CD8-positive, alpha-beta memory T cell (primary cell): ENCODE results near the gene SPAG8. TPM values are rescaled to one million over a fixed set of nuclear protein-coding genes. Genes with fewer than 3 reads are reported as not detected.

ENCODE experiments used
- CTCF ChIA-PET: fragments of 350-600 bp; sonication (Branson Sonifier 250); formaldehyde crosslinking; loops from one replicate; lab custom pipeline; 2021; ENCODE audit warnings: antibody characterized with exemption; lab: Charles Lee
- POLR2A ChIA-PET: fragments of 350-600 bp; sonication (Branson Sonifier 250); formaldehyde crosslinking; loops from one replicate; lab custom pipeline; 2021; ENCODE audit warnings: antibody characterized with exemption; lab: Charles Lee
- DNase-seq, 5 donors: peaks; one replicate each; pipeline versions ENCODE4 v3.0.0 to v3.0.0-alpha.2; 2020 to 2022; ENCODE audit warnings: mixed read lengths in 1 of 5
- H3K27ac ChIP-seq: one replicate; pipeline ENCODE4 v1.7.0; 2013; ENCODE audit warnings: low read depth, mild to moderate bottlenecking, low read length, moderate library complexity
- H3K27me3 ChIP-seq: 2 replicates; pipeline ENCODE4 v1.7.0; 2013; ENCODE audit warnings: low read length, mild to moderate bottlenecking; ENCODE audit not compliant: insufficient read depth, poor library complexity, severe bottlenecking
- H3K36me3 ChIP-seq: 2 replicates; pipeline ENCODE4 v1.7.0; 2013; ENCODE audit warnings: mild to moderate bottlenecking, low read length, moderate library complexity; ENCODE audit not compliant: insufficient read depth
- H3K4me1 ChIP-seq: 2 replicates; pipeline ENCODE4 v1.7.0; 2013; ENCODE audit warnings: mild to moderate bottlenecking, low read length, moderate library complexity; ENCODE audit not compliant: insufficient read depth
- H3K4me3 ChIP-seq: 2 replicates; pipeline ENCODE4 v1.7.0; 2013; ENCODE audit warnings: mild to moderate bottlenecking, low read length
- H3K9me3 ChIP-seq: 2 replicates; pipeline ENCODE4 v1.7.0; 2013; ENCODE audit warnings: mild to moderate bottlenecking, low read length
- H3K27ac Mint-ChIP-seq, 8 donors: one replicate each; pipeline ENCODE4 v1.8.0; 2020 to 2021; ENCODE audit warnings: mixed read lengths in 8 of 8, mild to moderate bottlenecking in 6 of 8, inconsistent platforms in 3 of 8, moderate library complexity in 3 of 8
- H3K27me3 Mint-ChIP-seq, 2 donors: one replicate each; pipeline ENCODE4 v1.8.0; 2020 to 2021; ENCODE audit warnings: mixed read lengths in 2 of 2, mild to moderate bottlenecking in 1 of 2, moderate library complexity in 1 of 2
- H3K36me3 Mint-ChIP-seq, 3 donors: one replicate each; pipeline ENCODE4 v1.8.0; 2020 to 2021; ENCODE audit warnings: mixed read lengths in 3 of 3, inconsistent platforms in 1 of 3, mild to moderate bottlenecking in 1 of 3
- H3K4me1 Mint-ChIP-seq, 3 donors: one replicate each; pipeline ENCODE4 v1.8.0; 2020 to 2021; ENCODE audit warnings: mixed read lengths in 3 of 3, inconsistent platforms in 1 of 3, mild to moderate bottlenecking in 1 of 3
- H3K4me3 Mint-ChIP-seq, 7 donors: one replicate each; pipeline ENCODE4 v1.8.0; 2020 to 2021; ENCODE audit warnings: mixed read lengths in 7 of 7, mild to moderate bottlenecking in 6 of 7, moderate library complexity in 4 of 7, inconsistent platforms in 2 of 7
- H3K9me3 Mint-ChIP-seq, 5 donors: one replicate each; pipeline ENCODE4 v1.8.0; 2020 to 2022; ENCODE audit warnings: mixed read lengths in 5 of 5, mild to moderate bottlenecking in 3 of 5, moderate library complexity in 2 of 5, inconsistent platforms in 1 of 5
- polyA plus RNA-seq: library from polyadenylated mRNA; unstranded; fragments of 300-500 nt; fragmentation: Illumina TruSeq; gene quantifications from one replicate; pipeline ENCODE4 v1.2.3, GENCODE V29; 2021
- total RNA-seq, 2 experiments: library from RNA; stranded (reverse); gene quantifications; one replicate each; pipeline ENCODE4 v1.2.3, GENCODE V29; 2021

Gene SPAG8
- total and polyA plus RNA-seq, 3 experiments from 2014 or later = 0.79 to 1.8 (median 0.98) TPM

DNA sequence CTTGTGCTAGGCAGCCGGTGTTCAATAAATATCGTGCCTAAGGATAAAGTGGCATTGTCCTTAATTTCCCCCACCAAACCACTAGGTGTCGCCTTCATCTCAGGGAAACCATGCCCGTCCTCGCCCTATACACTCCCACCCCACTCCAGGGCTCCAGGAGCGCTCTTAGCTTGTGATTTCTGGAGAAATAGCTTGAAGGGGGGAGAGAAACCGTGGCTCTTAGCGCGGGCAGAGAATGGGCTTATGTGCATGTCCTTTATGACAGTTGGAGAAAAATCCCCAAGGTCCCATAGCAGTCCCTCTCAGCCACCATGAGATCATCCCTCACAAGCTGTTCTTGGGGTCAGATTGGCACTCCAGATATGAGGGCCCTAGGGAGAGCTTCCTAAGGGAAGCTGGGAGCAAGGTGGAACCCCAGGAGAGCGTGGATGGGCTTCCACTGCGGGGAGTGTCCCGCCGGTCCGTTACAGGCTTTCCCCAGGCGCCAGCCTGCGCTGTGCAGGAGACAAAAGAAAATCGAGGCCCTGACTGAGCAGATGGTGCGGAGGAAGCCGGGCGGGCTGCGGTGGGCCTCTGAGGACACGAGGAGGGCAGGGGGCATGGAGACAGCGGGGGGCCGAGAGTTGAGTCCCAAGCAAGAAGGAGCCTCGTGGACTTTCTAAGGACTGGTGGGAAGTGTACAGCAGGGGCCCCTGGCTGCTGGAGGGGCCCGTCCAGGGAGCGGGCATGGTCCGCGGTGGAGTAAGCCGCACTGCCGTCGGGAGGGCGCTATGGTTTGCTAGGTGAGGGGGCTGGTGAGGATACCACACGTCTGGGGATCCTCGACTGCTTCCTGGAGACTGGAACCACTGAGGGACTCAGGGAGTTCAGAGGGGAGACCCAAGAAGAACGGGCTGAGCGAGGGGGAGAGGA, 21.4 kb downstream of the SPAG8 start:
- ChIA-PET POLR2A (interaction anchor here (0.7 kb wide), 1 partner anchor 113 kb away, joined by 5 read pairs; no protein-coding TSS in a partner anchor), CTCF (interaction anchor here (0.6 to 4.0 kb wide), 35 partner anchors 8 to 187 kb away, joined by 3 to 50 read pairs (median 4); partner anchors contain the start of genes CCDC107, FAM221B, GBA2 and HINT2)
- H3K4me1 Mint-ChIP-seq = peaks cover 7 to 9% (median 8%) of the 10 kb centered on the region in 3 donors
- H3K27me3 ChIP-seq = no peaks in the 10 kb centered on the region
- no peaks in the 10 kb centered on the region for H3K9me3 Mint-ChIP-seq
- H3K4me3 ChIP-seq = no peak overlapping the region
- no peaks in the 10 kb centered on the region for H3K4me1 ChIP-seq
- peak; percentile 31 to 70 (median 54) for DNase-seq
- peaks cover 16% of the 10 kb centered on the region for H3K36me3 ChIP-seq
- peaks cover 0 to 37% (median 7%) of the 10 kb centered on the region in 3 donors for H3K36me3 Mint-ChIP-seq
- H3K27ac ChIP-seq = no peak overlapping the region
- H3K27ac Mint-ChIP-seq = peak overlapping the region in 3 of 8 donors; percentile 29 to 63 (median 46)
- H3K4me3 Mint-ChIP-seq = no peak overlapping the region
- no peaks in the 10 kb centered on the region for H3K9me3 ChIP-seq
- H3K27me3 Mint-ChIP-seq = no peaks in the 10 kb centered on the region

DNA sequence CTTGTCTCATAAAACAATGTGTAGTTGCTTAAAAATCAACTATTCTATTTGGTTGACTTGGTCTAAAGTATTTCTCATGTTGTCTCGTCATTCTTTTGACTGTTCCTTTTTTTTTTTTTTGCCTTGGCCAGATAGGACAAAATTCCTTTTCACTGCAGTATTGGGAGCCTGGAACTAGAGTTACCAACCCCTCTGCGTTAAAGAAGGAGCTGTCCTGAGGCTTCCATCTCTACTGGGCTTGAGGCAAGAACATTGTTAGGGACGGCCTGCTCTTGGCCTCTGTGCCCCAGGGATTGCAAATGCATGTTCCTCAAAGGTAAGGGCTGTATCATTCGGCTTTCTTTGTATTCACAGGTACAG, 22.1 kb downstream of the SPAG8 start:
- Mint-ChIP-seq H3K9me3 (no peaks in the 10 kb centered on the region), H3K4me3 (no peak overlapping the region), H3K27ac (peak overlapping the region in 1 of 8 donors; percentile 46), H3K4me1 (peaks cover 7 to 9% (median 8%) of the 10 kb centered on the region in 3 donors), H3K27me3 (no peaks in the 10 kb centered on the region), H3K36me3 (peaks cover 0 to 38% (median 7%) of the 10 kb centered on the region in 3 donors)
- Histone ChIP-seq H3K27me3 (no peaks in the 10 kb centered on the region), H3K27ac (no peak overlapping the region), H3K4me3 (no peak overlapping the region), H3K4me1 (no peaks in the 10 kb centered on the region), H3K9me3 (no peaks in the 10 kb centered on the region), H3K36me3 (peaks cover 19% of the 10 kb centered on the region)
- ChIA-PET POLR2A (interaction anchor here (0.7 kb wide), 1 partner anchor 113 kb away, joined by 5 read pairs; no protein-coding TSS in a partner anchor), CTCF (interaction anchor here (0.6 to 4.0 kb wide), 33 partner anchors 9 to 186 kb away, joined by 3 to 50 read pairs (median 4); partner anchors contain the start of genes CCDC107, FAM221B, GBA2 and HINT2)
- no peak for DNase-seq

DNA sequence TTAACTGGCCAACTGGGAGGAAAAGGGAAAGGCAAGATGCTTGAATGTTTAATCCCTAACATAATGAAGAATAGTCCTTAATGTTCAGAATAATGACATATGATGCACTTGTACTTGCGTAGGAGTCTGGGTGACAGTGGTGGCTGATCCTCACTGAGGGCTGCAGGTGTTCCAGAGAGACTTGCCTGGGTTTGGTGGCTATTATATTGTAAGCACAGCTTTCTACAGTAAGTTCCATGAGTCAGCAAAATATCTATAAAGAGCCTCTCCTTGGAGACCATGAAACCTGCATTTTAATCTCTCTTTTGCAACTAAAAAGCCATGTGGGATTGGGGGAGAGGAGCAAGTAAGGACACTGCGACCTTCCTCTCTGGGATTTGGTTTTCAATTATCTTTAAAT, 22.5 kb downstream of the SPAG8 start:
- no peak overlapping the region for H3K4me3 ChIP-seq
- POLR2A ChIA-PET = no interaction called here
- H3K27me3 Mint-ChIP-seq = no peaks in the 10 kb centered on the region

DNA sequence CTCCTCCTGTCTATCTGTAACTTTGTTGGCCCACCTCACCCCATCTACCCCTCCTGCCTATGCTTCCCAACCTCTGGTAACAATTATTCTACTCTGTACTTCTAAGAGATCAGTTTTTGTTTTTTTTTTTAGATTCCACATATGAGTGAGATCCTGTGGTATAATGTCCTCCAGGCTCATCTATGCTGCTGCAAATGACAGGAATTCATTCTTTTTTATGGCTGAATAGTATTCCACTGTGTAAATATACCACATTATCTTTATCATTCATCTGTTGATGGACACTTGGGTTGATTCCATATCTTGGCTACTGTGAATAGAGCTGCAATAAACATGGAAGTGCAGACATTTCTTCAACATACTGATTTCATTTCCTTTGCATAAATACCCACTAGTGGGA, 28.6 kb downstream of the SPAG8 start:
- H3K36me3 ChIP-seq = peaks cover 12% of the 10 kb centered on the region
- CTCF ChIA-PET = no interaction called here
- H3K36me3 Mint-ChIP-seq = peaks cover 11 to 42% (median 17%) of the 10 kb centered on the region in 3 donors
- no peak for DNase-seq
- no peaks in the 10 kb centered on the region for H3K27me3 ChIP-seq
- H3K27ac ChIP-seq = no peak overlapping the region
- peaks cover 0 to 3% (median 1%) of the 10 kb centered on the region in 3 donors for H3K4me1 Mint-ChIP-seq
- H3K27me3 Mint-ChIP-seq = no peaks in the 10 kb centered on the region
- H3K9me3 ChIP-seq = no peaks in the 10 kb centered on the region
- peaks cover 0 to 2% (median 0%) of the 10 kb centered on the region in 5 donors for H3K9me3 Mint-ChIP-seq
- POLR2A ChIA-PET = no interaction called here
- no peak overlapping the region for H3K4me3 ChIP-seq
- no peak overlapping the region for H3K4me3 Mint-ChIP-seq
- peak overlapping the region in 1 of 8 donors; percentile 32 for H3K27ac Mint-ChIP-seq
- no peaks in the 10 kb centered on the region for H3K4me1 ChIP-seq

More for the DNA sequence above, 22.5 kb downstream of the SPAG8 start:
- CTCF ChIA-PET = interaction anchor here (0.6 to 4.0 kb wide), 27 partner anchors 8 to 178 kb away, joined by 3 to 50 read pairs (median 5); partner anchors contain the start of genes CCDC107, GBA2, HINT2 and RGP1
- no peaks in the 10 kb centered on the region for H3K4me1 ChIP-seq
- no peaks in the 10 kb centered on the region for H3K9me3 ChIP-seq
- H3K4me1 Mint-ChIP-seq = peaks cover 7 to 8% (median 7%) of the 10 kb centered on the region in 3 donors
- no peaks in the 10 kb centered on the region for H3K9me3 Mint-ChIP-seq
- peaks cover 19% of the 10 kb centered on the region for H3K36me3 ChIP-seq
- no peak overlapping the region for H3K4me3 Mint-ChIP-seq
- peaks cover 0 to 41% (median 7%) of the 10 kb centered on the region in 3 donors for H3K36me3 Mint-ChIP-seq
- no peak overlapping the region for H3K27ac ChIP-seq
- no peak for DNase-seq
- no peaks in the 10 kb centered on the region for H3K27me3 ChIP-seq
- H3K27ac Mint-ChIP-seq = peak overlapping the region in 1 of 8 donors; percentile 73

DNA sequence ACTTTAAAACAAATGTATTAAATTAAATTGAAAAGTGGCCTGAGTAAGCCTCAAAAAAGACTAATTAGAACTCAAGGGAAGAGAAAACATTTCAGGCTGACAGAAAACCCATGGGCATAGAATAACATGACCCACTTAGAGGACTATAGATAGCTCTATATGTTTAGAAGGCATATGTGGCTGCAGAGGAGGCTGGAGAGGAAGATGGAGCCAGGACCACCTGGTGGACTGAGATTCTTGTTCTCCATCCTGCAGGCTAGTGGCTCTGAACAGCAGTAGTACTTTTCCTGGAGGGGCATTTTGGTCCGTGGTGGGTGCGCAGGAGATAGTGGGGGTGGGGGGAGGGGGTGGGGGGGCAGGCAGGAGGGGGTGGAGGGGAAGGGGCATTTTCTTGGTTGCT, 31.0 kb downstream of the SPAG8 start:
- ChIA-PET CTCF (interaction anchor here (2.6 kb wide), 1 partner anchor 9 kb away, joined by 14 read pairs; no protein-coding TSS in a partner anchor), POLR2A (no interaction called here)
- H3K27me3 Mint-ChIP-seq = no peaks in the 10 kb centered on the region
- H3K36me3 Mint-ChIP-seq = peaks cover 11 to 35% (median 14%) of the 10 kb centered on the region in 3 donors
- H3K4me1 Mint-ChIP-seq = peaks cover 0 to 7% (median 2%) of the 10 kb centered on the region in 3 donors
- H3K4me3 Mint-ChIP-seq = no peak overlapping the region
- Histone ChIP-seq H3K36me3 (peaks cover 7% of the 10 kb centered on the region), H3K9me3 (no peaks in the 10 kb centered on the region), H3K4me1 (no peaks in the 10 kb centered on the region), H3K27me3 (no peaks in the 10 kb centered on the region), H3K27ac (no peak overlapping the region), H3K4me3 (no peak overlapping the region)
- H3K27ac Mint-ChIP-seq = peak overlapping the region in 2 of 8 donors; percentile 54 to 58
- no peak for DNase-seq
- H3K9me3 Mint-ChIP-seq = peaks cover 0 to 2% (median 0%) of the 10 kb centered on the region in 5 donors

DNA sequence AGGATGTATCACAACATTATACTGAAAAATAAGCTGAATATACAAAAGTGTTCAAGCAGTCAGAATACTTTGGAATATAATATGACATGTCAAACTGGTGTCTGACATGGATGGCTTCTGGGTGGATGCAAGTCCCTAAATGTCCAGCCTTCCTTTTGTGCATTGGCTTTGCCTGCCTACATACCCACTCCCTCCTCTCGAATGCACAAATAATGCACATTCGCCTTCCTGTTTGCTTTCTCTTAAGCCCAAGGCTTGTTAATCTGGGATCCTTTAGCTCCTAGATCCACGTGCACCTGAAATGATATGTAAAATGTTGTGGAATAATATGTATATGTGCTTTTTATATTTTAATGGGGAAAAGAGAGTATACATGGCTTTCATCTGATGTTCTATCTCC, 33.6 kb downstream of the SPAG8 start:
- Mint-ChIP-seq H3K4me1 (peaks cover 0 to 7% (median 2%) of the 10 kb centered on the region in 3 donors), H3K27ac (peak overlapping the region in 1 of 8 donors; percentile 14), H3K9me3 (peaks cover 0 to 2% (median 0%) of the 10 kb centered on the region in 5 donors), H3K36me3 (peaks cover 4 to 21% (median 11%) of the 10 kb centered on the region in 3 donors), H3K27me3 (no peaks in the 10 kb centered on the region), H3K4me3 (no peak overlapping the region)
- H3K4me3 ChIP-seq = no peak overlapping the region
- ChIA-PET CTCF (interaction anchor here (0.7 to 0.8 kb wide), 2 partner anchors 10 to 12 kb away, joined by 3 read pairs; no protein-coding TSS in a partner anchor), POLR2A (no interaction called here)
- no peaks in the 10 kb centered on the region for H3K27me3 ChIP-seq
- no peaks in the 10 kb centered on the region for H3K9me3 ChIP-seq
- no peaks in the 10 kb centered on the region for H3K36me3 ChIP-seq
- DNase-seq = no peak
- H3K4me1 ChIP-seq = no peaks in the 10 kb centered on the region
- no peak overlapping the region for H3K27ac ChIP-seq

DNA sequence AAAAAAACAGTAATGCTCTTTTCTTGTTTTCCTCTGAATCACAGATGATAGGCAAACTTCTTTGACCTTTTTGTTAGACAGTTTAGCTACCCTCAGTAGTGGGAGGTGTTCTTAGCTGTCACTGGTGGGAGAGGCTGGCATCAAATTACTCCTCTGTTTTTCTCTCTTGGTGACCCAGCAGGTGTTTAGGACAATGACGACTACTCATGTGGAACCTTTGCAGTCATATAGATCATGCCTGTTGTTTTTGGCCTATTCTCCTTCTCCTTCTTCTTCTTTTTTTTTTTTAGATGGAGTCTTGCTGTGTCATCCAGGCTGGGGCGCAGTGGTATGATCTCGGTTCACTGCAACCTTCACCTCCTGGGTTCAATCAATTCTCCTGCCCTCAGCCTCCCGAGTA, 36.0 kb downstream of the SPAG8 start:
- Mint-ChIP-seq H3K27me3 (no peaks in the 10 kb centered on the region), H3K36me3 (peaks cover 0 to 19% (median 7%) of the 10 kb centered on the region in 3 donors), H3K4me3 (no peak overlapping the region), H3K4me1 (peaks cover 0 to 7% (median 2%) of the 10 kb centered on the region in 3 donors), H3K27ac (peak overlapping the region in 3 of 8 donors; percentile 52 to 90 (median 61)), H3K9me3 (no peaks in the 10 kb centered on the region)
- no peaks in the 10 kb centered on the region for H3K27me3 ChIP-seq
- POLR2A ChIA-PET = interaction anchor here (0.6 to 0.7 kb wide), 2 partner anchors 25 to 1928 kb away, joined by 5 read pairs; no protein-coding TSS in a partner anchor
- CTCF ChIA-PET = interaction anchor here (1.1 to 1.4 kb wide), 2 partner anchors 15 to 24 kb away, joined by 3 to 5 read pairs; no protein-coding TSS in a partner anchor
- no peaks in the 10 kb centered on the region for H3K4me1 ChIP-seq
- H3K9me3 ChIP-seq = no peaks in the 10 kb centered on the region
- H3K4me3 ChIP-seq = no peak overlapping the region
- H3K27ac ChIP-seq = no peak overlapping the region
- H3K36me3 ChIP-seq = no peaks in the 10 kb centered on the region
- no peak for DNase-seq
